ENCODE results near the gene AOPEP. TPM values are rescaled to one million over a fixed set of nuclear protein-coding genes. Genes with fewer than 3 reads are reported as not detected.
A peak's percentile ranks its signal among the peaks of the same experiment; 100 is the strongest.

Gene AOPEP
- total and polyA plus RNA-seq, 3 donors from 2014 or later = 31.4 to 95.0 (median 80.4) TPM

- intact Hi-C loops (cut with DNase I; ENCODE audit: low total_unique reads) = no loop called here
- no peaks in the 10 kb centered on the region for H3K36me3 ChIP-seq (ENCODE audit: low read depth, missing control alignments)
- H3K4me3 ChIP-seq = no peak overlapping the region
- H3K4me1 ChIP-seq = peaks cover 36% of the 10 kb centered on the region
- WGBS, 2 donors = 46 to 52% methylated on average over 8 of the region's 8 CpGs
- TF ChIP-seq, protein P1, sequence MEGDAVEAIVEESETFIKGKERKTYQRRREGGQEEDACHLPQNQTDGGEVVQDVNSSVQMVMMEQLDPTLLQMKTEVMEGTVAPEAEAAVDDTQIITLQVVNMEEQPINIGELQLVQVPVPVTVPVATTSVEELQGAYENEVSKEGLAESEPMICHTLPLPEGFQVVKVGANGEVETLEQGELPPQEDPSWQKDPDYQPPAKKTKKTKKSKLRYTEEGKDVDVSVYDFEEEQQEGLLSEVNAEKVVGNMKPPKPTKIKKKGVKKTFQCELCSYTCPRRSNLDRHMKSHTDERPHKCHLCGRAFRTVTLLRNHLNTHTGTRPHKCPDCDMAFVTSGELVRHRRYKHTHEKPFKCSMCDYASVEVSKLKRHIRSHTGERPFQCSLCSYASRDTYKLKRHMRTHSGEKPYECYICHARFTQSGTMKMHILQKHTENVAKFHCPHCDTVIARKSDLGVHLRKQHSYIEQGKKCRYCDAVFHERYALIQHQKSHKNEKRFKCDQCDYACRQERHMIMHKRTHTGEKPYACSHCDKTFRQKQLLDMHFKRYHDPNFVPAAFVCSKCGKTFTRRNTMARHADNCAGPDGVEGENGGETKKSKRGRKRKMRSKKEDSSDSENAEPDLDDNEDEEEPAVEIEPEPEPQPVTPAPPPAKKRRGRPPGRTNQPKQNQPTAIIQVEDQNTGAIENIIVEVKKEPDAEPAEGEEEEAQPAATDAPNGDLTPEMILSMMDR (IDR thresholded peaks at IDR 0.05) = no peak
- no peak for TF ChIP-seq POLR2A (IDR thresholded peaks at IDR 0.05)
- no peaks in the 10 kb centered on the region for H3K27me3 ChIP-seq
- peak; percentile 70 for DNase-seq
- no peaks in the 10 kb centered on the region for H3K9me3 ChIP-seq
- peak overlapping the region; percentile 68 to 86 for H3K27ac ChIP-seq
Observed at GRCh38 chr9:94819161-94819687, 92.7 kb downstream of the AOPEP start.

DNA sequence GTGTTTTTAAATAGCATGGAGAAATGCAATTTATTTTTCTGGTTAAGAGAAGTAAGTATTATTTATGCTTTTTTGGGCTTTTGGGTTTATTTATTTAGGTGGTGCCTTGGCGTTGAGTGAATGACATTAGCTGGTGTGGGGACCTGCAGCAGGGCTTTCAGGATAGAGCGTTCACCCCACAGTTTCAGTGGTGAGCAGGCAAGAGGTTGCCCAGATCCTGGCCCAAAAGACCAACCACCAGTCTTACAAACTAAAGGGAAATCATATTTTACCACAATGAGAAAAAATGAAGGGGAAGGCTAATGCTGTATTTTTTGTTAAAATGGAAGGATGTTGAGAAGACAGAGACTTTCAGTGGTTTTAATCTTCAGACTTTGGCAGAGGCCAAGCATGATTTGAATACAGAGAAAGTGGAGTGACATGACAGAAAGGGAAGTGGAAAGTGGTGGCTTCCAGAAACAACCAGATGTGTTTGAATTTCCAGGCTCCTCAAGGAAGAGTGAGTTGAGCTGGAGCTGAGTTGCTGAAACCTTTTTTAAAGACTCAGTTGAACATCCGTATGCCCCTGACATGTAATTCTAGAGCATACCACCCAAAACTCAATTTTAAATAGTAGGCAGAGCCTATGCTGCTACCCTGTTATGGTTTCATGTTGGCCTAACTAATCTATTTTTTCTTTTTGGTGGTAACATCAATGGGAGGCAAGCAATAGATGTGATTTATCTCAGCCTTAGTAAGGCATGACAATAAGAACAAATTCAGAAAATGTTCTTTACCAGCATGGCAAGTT, 94.8 kb downstream of the AOPEP start:
- peaks cover 44% of the 10 kb centered on the region for H3K4me1 ChIP-seq
- intact Hi-C loops (cut with DNase I; ENCODE audit: low total_unique reads) = no loop called here
- no peak for DNase-seq

GRCh38 chr9:94822273-94822672, 95.8 kb downstream of the AOPEP start:
- TF ChIP-seq, protein P1 (IDR thresholded peaks at IDR 0.05) = no peak
- no peak for TF ChIP-seq POLR2A (IDR thresholded peaks at IDR 0.05)
- Histone ChIP-seq H3K4me3 (no peak overlapping the region), H3K4me1 (peaks cover 47% of the 10 kb centered on the region), H3K9me3 (no peaks in the 10 kb centered on the region), H3K27ac (peak overlapping the region; percentile 47 to 78), H3K27me3 (no peaks in the 10 kb centered on the region), H3K36me3 (ENCODE audit: low read depth, missing control alignments) (no peaks in the 10 kb centered on the region)
- DNase-seq = no peak
- WGBS, 2 donors = 67 to 70% methylated on average over 2 of the region's 2 CpGs
- intact Hi-C loops (cut with DNase I; ENCODE audit: low total_unique reads) = no loop called here

More for the DNA sequence above, 94.8 kb downstream of the AOPEP start:
- no peak for TF ChIP-seq POLR2A (IDR thresholded peaks at IDR 0.05)
- TF ChIP-seq, protein P1 (IDR thresholded peaks at IDR 0.05) = no peak
- H3K9me3 ChIP-seq = no peaks in the 10 kb centered on the region
- 96% methylated on average over 3 of the region's 3 CpGs for WGBS, 2 donors
- no peaks in the 10 kb centered on the region for H3K27me3 ChIP-seq
- no peaks in the 10 kb centered on the region for H3K36me3 ChIP-seq (ENCODE audit: low read depth, missing control alignments)
- H3K4me3 ChIP-seq = no peak overlapping the region
- H3K27ac ChIP-seq = peak overlapping the region; percentile 47 to 78

GRCh38 chr9:94823710-94824109, 97.2 kb downstream of the AOPEP start:
- no peaks in the 10 kb centered on the region for H3K9me3 ChIP-seq
- no peak overlapping the region for H3K27ac ChIP-seq
- TF ChIP-seq, protein P1 (IDR thresholded peaks at IDR 0.05) = no peak
- no peak for TF ChIP-seq POLR2A (IDR thresholded peaks at IDR 0.05)
- intact Hi-C loops (cut with DNase I; ENCODE audit: low total_unique reads) = no loop called here
- H3K27me3 ChIP-seq = no peaks in the 10 kb centered on the region
- peaks cover 36% of the 10 kb centered on the region for H3K4me1 ChIP-seq
- 88 to 93% methylated on average over 5 of the region's 5 CpGs for WGBS, 2 donors
- no peak overlapping the region for H3K4me3 ChIP-seq
- DNase-seq = no peak
- H3K36me3 ChIP-seq (ENCODE audit: low read depth, missing control alignments) = no peaks in the 10 kb centered on the region

All from testis (tissue), 3 donors.